Neutrophil (primary cell): ENCODE data around the gene ELN.

Source experiments
- H3K27ac ChIP-seq: fragments of 200-600 bp; sonication (generic); 2 replicates; pipeline ENCODE4 v1.5.1; 2016; ENCODE audit warnings: mild to moderate bottlenecking, moderate library complexity
- H3K27me3 ChIP-seq: fragments of 200-600 bp; sonication (generic); 2 replicates; pipeline ENCODE4 v1.6.0; 2016; ENCODE audit warnings: mild to moderate bottlenecking
- H3K36me3 ChIP-seq: fragments of 200-600 bp; sonication (generic); 2 replicates; pipeline ENCODE4 v1.5.1; 2017
- H3K4me1 ChIP-seq, 2 experiments: fragments of 200-600 bp in 1 of 2; sonication (generic) in 1 of 2; 1 replicate in 1 of 2; 2 replicates in 1 of 2; pipeline versions ENCODE4 v1.5.1 to v1.6.1; 2013 to 2016; ENCODE audit warnings: low read depth in 1 of 2, low read length in 1 of 2, mild to moderate bottlenecking in 1 of 2, moderate library complexity in 1 of 2; ENCODE audit not compliant: control insufficient read depth in 1 of 2, insufficient read depth in 1 of 2
- H3K4me3 ChIP-seq, 2 experiments: fragments of 200-600 bp in 1 of 2; sonication (generic) in 1 of 2; 1 replicate in 1 of 2; 2 replicates in 1 of 2; pipeline ENCODE4 v1.5.1; 2013 to 2016; ENCODE audit warnings: low read depth in 1 of 2, low read length in 1 of 2, mild to moderate bottlenecking in 1 of 2, moderate library complexity in 1 of 2
- H3K9me3 ChIP-seq: fragments of 200-600 bp; sonication (generic); 2 replicates; pipeline ENCODE4 v1.5.1; 2016
- TF ChIP-seq, protein P1 (sequence below): fragments of 200-600 bp; sonication (generic); IDR thresholded peaks from 2 replicates; pipeline ENCODE4 v1.5.1; 2016; ENCODE audit warnings: antibody characterized with exemption

The ELN gene

DNA sequence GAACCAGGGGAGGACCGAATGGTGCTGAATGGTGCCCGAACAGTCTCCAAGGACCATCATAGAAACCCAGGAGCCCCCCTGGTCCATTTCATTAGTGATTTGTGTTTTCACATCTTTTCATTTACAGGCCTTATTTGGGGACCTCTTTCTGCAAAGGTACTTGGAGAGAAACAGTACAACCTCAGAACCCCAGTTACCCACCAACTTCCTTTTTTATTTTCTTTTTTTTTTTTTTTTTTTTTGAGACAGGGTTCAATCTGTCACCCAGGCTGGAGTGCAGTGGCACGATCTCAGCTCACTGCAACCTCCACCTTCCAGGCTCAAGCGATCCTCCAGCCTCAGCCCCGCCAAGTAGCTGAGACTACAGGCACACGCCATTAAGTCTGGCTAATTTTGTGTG lies 13.0 kb upstream of the ELN start:
- TF ChIP-seq, protein P1, sequence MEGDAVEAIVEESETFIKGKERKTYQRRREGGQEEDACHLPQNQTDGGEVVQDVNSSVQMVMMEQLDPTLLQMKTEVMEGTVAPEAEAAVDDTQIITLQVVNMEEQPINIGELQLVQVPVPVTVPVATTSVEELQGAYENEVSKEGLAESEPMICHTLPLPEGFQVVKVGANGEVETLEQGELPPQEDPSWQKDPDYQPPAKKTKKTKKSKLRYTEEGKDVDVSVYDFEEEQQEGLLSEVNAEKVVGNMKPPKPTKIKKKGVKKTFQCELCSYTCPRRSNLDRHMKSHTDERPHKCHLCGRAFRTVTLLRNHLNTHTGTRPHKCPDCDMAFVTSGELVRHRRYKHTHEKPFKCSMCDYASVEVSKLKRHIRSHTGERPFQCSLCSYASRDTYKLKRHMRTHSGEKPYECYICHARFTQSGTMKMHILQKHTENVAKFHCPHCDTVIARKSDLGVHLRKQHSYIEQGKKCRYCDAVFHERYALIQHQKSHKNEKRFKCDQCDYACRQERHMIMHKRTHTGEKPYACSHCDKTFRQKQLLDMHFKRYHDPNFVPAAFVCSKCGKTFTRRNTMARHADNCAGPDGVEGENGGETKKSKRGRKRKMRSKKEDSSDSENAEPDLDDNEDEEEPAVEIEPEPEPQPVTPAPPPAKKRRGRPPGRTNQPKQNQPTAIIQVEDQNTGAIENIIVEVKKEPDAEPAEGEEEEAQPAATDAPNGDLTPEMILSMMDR, result no peak
- Histone ChIP-seq H3K36me3 (no peaks in the 10 kb centered on the region), H3K4me1 (no peaks in the 10 kb centered on the region), H3K9me3 (no peaks in the 10 kb centered on the region), H3K4me3 (no peak overlapping the region), H3K27ac (no peak overlapping the region), H3K27me3 (no peaks in the 10 kb centered on the region)

DNA sequence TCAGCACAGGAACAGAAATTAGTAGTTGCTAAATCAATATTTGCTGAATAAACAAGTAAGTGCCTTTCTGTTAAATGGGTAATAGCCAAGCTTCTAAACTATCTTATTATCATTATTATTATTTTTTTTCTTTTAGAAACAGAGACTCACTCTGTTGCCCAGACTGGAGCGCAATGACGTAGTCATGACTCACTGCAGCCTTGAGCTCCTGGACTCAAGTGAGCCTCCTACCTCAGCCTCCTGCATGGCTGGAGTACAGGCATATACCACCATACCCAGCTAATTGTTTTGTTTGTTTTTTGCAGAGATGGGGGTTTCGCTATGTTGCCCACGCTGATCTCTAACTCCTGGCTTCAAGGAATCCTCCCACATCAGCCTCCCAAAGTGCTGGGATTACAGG lies 12.3 kb upstream of the ELN start:
- Histone ChIP-seq H3K4me3 (no peak overlapping the region), H3K27ac (no peak overlapping the region)
- TF ChIP-seq, protein P1, result no peak

DNA sequence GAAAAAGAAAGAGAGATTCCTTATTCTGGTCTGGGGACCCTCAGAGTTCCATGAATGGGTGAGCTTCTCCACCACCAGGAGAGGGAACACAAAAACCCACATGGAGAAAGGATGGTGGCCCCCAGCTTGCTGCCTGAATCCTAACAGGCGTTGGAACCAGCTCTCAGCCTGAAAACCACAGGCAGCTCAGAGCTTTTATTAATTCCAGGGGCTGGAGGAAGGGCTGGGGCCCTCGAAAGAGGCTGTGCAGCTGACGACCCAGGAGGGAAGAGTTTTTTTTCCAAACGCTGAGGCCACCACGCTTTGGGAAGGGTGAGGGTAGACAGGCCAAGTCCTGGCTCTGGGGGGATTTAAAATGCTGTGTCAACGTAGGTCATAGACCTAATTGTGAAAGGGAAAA lies 10.8 kb upstream of the ELN start:
- TF ChIP-seq, protein P1, result no peak
- Histone ChIP-seq H3K9me3 (no peaks in the 10 kb centered on the region), H3K27ac (no peak overlapping the region), H3K36me3 (no peaks in the 10 kb centered on the region), H3K4me3 (no peak overlapping the region), H3K27me3 (no peaks in the 10 kb centered on the region), H3K4me1 (no peaks in the 10 kb centered on the region)

More for the DNA sequence above, 12.3 kb upstream of the ELN start:
- Histone ChIP-seq H3K27me3 (no peaks in the 10 kb centered on the region), H3K4me1 (no peaks in the 10 kb centered on the region), H3K36me3 (no peaks in the 10 kb centered on the region), H3K9me3 (no peaks in the 10 kb centered on the region)

DNA sequence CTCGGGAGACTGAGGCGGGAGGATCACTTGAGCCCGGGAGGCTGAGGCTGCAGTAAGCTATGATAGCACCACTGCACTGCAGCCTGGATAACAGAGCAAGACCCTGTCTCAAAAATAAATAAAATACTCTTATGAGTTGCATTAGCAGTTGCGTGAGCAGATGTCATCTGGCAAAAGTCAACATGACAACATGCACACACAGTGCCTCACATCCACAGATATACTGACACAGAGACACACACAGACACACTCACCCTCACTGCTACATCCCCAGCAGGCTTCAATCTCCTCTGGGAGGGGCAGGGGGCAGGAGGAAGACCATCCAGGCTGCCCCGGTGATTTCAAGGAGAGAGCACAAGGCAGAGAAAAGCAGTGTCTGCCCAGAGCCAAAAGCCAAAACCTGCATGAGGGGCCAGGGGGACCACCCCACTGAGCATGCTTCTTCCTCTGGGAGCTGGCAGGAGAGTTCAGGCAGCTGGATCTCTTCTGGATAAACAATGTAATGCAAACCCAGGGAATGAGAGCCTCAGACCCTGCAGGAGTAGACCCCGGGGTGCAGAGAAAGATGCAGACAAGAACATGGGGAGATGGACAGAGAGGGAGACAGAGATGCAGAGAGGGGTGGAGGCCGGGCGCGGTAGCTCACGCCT lies 9.6 kb upstream of the ELN start:
- Histone ChIP-seq H3K4me3 (no peak overlapping the region), H3K4me1 (no peaks in the 10 kb centered on the region), H3K27me3 (peaks cover 3% of the 10 kb centered on the region), H3K9me3 (no peaks in the 10 kb centered on the region), H3K27ac (no peak overlapping the region), H3K36me3 (no peaks in the 10 kb centered on the region)
- TF ChIP-seq, protein P1, result no peak

DNA sequence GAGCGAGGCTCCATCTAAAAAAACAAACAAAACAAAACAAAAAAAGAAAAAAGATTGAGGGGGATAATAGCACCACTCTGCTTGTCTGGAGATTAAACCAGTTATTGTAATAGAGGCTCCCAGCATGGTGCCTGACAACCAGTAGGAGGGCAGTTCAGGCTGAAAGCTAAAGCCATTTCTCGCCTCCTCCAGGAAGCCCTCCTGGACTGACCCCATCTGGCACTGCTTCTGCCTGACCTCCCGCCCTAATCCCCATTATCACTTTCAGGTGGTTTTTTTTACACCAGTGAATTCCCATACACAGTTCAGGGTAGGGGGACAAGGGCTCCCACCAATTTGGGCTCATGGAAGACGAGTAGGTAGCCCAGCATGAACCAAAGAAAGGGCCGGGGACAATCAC lies 8.8 kb upstream of the ELN start:
- Histone ChIP-seq H3K4me1 (no peaks in the 10 kb centered on the region), H3K36me3 (no peaks in the 10 kb centered on the region), H3K9me3 (no peaks in the 10 kb centered on the region), H3K27me3 (peaks cover 9% of the 10 kb centered on the region), H3K27ac (no peak overlapping the region), H3K4me3 (no peak overlapping the region)
- TF ChIP-seq, protein P1, result no peak
